Heart left ventricle (tissue), 13 donors: ENCODE measurements around the gene DPM1.

Source experiments
- CTCF ChIP-seq, 12 donors: fragments of 200-600 bp; sonication (generic) in 4 of 12; IDR thresholded peaks; one replicate each; pipeline versions ENCODE4 v1.5.0 to v1.8.0; 2018 to 2022; ENCODE audit warnings: antibody characterized with exemption in 12 of 12, mild to moderate bottlenecking in 5 of 12
- POLR2A ChIP-seq, 2 donors: fragments of 450-650 bp; IDR thresholded peaks; one replicate each; pipeline ENCODE4 v1.6.1; 2017; ENCODE audit warnings: antibody characterized with exemption in 2 of 2, mild to moderate bottlenecking in 2 of 2, moderate library complexity in 2 of 2
- donor health status: ischemic (EF 13 %, LVEDD 7.1; RV severe dilation, severe dysfunction).
- donor health status: DM: no; HTN: yes; CAD: no.
- donor health status: DM: no; HTN: no; CAD: no.
- donor health status: ischemic (EF 25% LVEDD 6.9; RV normal size, moderate dysfunction).
- donor health status: ischemic (EF 25% LVEDD 5.7; RV mildly dilated, moderate dysfunction).
- donor health status: ischemic (EF 35%, LVEDD 5.7; RV mildly dilated, moderate dysfunction).
- donor health status: nonischemic (EF 11% LVEDD 7.7; RV severe dilation, severe dysfunction).
- donor health status: DM: yes; HTN: yes; CAD: no.
- donor health status: PGD.
- donor health status: ischemic (EF 29% LVEDD 5.4; RV normal size, mild dysfunction).
- donor health status: nonischemic (EF 23%, LVEDD 6.1; RV moderate dilation, normal function).

- TF ChIP-seq CTCF (IDR thresholded peaks at IDR 0.05) (no peak), POLR2A (IDR thresholded peaks at IDR 0.05) (no peak)
Observed at GRCh38 chr20:50999355-50999754, 41.0 kb upstream of the DPM1 start.
